Rectal smooth muscle tissue (tissue), 1 donor: ENCODE measurements around the gene DAGLA.
A peak's percentile ranks its signal among the peaks of the same experiment; 100 is the strongest.

Source experiments
- H3K27ac ChIP-seq: one replicate; pipeline ENCODE4 v1.7.0; 2013; ENCODE audit warnings: low read depth, low read length, inconsistent platforms
- H3K27me3 ChIP-seq: one replicate; pipeline ENCODE4 v1.7.0; 2013; ENCODE audit warnings: low read length; ENCODE audit not compliant: control insufficient read depth, insufficient read depth
- H3K36me3 ChIP-seq: one replicate; pipeline ENCODE4 v1.7.0; 2013; ENCODE audit warnings: low read length; ENCODE audit not compliant: control insufficient read depth, insufficient read depth
- H3K4me1 ChIP-seq: one replicate; pipeline ENCODE4 v1.7.0; 2013; ENCODE audit warnings: low read length; ENCODE audit not compliant: control insufficient read depth, insufficient read depth
- H3K4me3 ChIP-seq: one replicate; pipeline ENCODE4 v1.7.0; 2013; ENCODE audit warnings: low read length
- H3K9ac ChIP-seq: one replicate; pipeline ENCODE4 v1.7.0; 2013; ENCODE audit warnings: low read length

Gene DAGLA

DNA sequence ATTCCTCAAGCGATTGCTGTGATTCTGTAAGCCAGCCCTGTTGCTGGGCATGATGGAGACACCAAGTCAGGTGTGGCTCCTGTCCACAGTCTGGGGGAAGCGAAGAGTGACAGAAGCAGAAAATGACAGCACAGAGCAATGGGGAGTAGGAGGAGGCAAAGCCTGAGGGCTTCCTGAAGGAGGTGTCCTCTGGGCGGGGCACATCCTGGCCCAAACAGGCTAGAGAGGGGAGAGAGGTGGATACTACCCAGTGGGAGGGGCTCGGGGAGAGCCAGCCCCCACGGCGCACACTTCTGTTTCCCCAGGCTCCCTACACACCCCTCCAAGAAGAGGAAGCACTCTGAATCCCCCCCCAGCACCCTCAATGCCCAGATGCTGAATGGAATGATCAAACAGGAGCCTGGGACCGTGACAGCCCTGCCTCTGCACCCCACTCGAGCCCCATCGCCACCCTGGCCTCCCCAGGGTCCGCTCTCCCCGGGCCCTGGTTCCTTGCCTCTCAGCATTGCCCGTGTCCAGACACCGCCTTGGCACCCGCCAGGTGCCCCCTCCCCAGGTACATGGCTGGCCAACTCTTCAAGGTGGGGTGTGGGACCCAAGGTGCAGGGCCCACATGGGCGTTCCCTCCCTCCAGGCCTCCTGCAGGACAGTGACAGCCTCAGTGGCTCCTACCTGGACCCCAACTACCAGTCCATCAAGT lies 91.2 kb downstream of the DAGLA start:
- Histone ChIP-seq H3K4me3 (no peak overlapping the region), H3K4me1 (no peaks in the 10 kb centered on the region), H3K9ac (no peak overlapping the region), H3K36me3 (no peaks in the 10 kb centered on the region), H3K27me3 (no peaks in the 10 kb centered on the region), H3K27ac (no peak overlapping the region)

DNA sequence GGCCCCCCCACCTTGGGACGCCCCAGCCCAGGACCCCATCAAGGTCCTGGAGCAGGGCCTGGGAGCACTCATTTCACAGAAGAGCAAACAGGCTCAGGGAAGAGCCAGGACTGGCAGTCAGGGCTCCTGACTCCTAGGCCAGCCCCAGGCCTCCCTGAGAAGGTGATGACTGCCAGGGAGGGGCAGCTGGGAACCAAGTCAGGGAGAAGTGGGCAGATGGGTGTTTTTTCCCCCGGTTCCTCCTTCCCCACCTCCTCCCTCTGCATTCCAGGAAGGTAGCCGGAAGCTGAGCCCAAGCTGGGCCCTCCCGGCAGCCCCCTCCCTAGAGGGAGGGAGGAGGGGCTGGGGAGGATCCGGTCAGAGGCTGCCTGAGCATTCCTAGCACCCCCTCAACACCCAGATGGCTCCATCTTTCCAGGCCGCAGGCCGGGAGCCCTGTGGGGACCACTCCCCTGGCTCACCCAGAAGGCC lies 91.8 kb downstream of the DAGLA start:
- no peaks in the 10 kb centered on the region for H3K4me1 ChIP-seq
- H3K36me3 ChIP-seq = no peaks in the 10 kb centered on the region
- H3K27ac ChIP-seq = no peak overlapping the region
- no peak overlapping the region for H3K4me3 ChIP-seq
- H3K27me3 ChIP-seq = no peaks in the 10 kb centered on the region
- H3K9ac ChIP-seq = no peak overlapping the region

DNA sequence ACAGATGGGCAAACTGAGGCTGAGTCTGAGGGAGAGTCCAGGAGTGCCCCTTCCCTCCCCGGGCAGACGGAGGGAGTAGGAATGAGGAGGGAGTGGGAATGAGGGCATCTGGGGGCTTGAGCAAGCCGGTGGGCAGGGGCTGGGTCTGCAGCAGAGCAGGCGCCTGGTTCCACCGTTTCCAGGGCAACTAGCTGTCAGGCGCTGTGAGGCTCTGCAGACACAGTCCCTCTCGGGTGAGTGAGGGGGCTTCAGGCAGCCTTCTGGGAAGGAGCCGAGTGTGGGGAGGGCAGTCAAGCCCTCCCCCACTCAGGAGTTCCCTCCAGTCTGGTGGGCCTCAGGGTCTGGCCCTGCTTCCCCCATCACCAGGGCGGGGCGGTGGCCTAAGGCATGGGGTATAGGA lies 93.2 kb downstream of the DAGLA start:
- H3K4me1 ChIP-seq = no peaks in the 10 kb centered on the region
- no peak overlapping the region for H3K9ac ChIP-seq
- no peak overlapping the region for H3K4me3 ChIP-seq
- H3K27ac ChIP-seq = no peak overlapping the region
- H3K27me3 ChIP-seq = peaks cover 3% of the 10 kb centered on the region
- H3K36me3 ChIP-seq = no peaks in the 10 kb centered on the region

DNA sequence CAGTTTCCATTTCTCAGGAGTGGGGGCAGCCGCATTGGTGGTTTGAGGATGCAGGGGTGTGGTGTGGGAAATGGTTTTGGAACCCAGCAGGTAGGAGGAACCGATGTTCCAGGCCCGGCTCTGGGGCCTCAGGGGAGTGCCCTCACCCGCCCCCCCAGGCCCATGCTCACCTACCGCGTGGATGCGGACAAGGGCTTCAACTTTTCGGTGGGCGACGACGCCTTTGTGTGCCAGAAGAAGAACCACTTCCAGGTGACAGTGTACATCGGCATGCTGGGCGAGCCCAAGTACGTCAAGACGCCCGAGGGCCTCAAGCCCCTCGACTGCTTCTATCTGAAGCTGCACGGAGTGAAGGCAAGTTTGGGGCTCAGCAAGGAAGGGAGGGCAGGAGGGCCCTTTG lies 93.6 kb downstream of the DAGLA start:
- Histone ChIP-seq H3K27ac (no peak overlapping the region), H3K9ac (no peak overlapping the region)

DNA sequence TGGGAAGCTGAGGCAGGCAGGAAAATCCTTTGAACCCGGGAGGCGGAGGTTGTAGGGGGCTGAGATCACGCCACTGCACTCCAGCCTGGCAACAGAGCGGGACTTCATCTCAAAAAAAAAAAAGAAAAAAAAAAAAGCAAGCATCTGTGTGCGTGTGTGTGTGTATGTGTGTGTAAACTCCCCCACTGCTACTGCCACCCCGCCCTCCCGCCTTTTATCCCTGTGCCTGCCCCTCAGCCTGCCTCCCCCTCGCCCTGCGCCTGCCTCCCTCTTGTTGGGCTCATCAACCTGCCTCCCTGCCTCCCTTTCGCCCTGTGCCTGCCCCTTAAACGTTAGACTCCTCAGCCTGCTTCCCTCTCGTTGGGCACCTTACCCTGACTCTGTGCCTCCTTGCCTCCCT lies 94.2 kb downstream of the DAGLA start:
- Histone ChIP-seq H3K27ac (no peak overlapping the region), H3K9ac (no peak overlapping the region)

More for the DNA sequence above, 93.6 kb downstream of the DAGLA start:
- H3K4me3 ChIP-seq = no peak overlapping the region
- no peaks in the 10 kb centered on the region for H3K4me1 ChIP-seq
- H3K36me3 ChIP-seq = no peaks in the 10 kb centered on the region
- peaks cover 3% of the 10 kb centered on the region for H3K27me3 ChIP-seq

DNA sequence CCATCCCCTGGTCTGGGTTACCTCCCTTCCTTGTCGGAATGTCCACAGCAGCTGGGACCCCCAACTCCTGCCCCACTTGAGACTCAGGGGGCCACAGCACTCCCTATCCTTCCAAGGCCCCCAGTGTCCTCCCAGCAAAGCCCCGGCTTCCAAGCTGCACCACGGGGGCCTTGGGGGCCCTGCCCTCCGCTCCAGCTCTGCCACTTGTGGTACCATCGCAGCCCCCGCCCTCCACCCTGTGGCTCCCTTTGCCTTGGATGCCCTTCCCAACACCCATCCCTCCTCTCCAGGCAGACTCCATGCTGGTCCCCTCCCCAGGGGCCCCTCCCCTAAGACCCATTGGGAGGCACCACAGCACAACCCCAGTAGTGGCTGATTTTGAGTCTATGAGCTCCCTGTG lies 94.9 kb downstream of the DAGLA start:
- Histone ChIP-seq H3K9ac (no peak overlapping the region), H3K4me1 (no peaks in the 10 kb centered on the region), H3K4me3 (no peak overlapping the region), H3K27ac (no peak overlapping the region), H3K36me3 (no peaks in the 10 kb centered on the region), H3K27me3 (peaks cover 3% of the 10 kb centered on the region)

More for the DNA sequence above, 94.2 kb downstream of the DAGLA start:
- H3K27me3 ChIP-seq = peaks cover 3% of the 10 kb centered on the region
- H3K36me3 ChIP-seq = no peaks in the 10 kb centered on the region
- H3K4me3 ChIP-seq = no peak overlapping the region
- H3K4me1 ChIP-seq = no peaks in the 10 kb centered on the region

DNA sequence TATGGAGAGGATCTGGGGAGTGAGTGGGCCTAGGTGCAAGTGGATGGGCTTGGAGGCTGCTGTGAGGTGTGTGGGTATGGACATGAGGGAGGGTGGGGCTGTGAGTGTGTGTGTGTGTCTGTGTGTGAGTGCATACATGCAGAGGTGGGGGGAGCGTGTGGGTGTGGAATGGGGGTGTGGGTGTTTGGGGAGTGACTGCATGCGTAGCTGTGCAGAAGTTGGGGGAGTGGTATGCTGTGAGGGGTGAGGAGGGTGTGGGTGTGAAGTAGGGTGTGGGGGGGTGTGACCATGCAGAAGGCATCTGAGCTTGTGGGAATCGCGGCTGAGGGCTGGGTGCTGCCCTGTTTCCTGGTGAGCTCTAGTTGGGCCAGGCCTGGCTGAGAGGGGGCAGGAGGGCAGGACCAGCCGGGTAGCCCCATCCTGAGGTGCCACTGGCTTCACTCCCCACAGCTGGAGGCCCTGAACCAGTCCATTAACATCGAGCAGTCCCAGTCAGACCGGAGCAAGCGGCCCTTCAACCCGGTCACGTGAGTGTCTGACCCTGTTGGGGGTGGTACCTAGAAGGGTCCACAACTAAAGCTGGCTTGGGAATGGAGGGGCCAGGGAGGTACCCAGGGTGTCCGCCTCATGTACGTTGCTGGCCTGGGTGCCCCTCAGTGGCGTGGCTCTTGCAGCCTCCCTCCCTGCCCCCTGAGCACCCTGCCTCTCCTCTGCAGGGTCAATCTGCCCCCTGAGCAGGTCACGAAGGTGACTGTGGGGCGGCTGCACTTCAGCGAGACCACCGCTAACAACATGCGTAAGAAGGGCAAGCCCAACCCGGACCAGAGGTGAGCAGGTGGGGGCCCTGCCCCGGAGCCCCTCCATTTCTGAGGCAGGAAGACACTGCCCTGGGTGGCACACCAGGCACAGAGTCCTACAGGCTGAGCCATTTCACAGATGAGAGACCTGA lies 95.7 kb downstream of the DAGLA start:
- Histone ChIP-seq H3K9ac (no peak overlapping the region), H3K27ac (no peak overlapping the region), H3K4me1 (no peaks in the 10 kb centered on the region), H3K27me3 (peaks cover 3% of the 10 kb centered on the region), H3K36me3 (no peaks in the 10 kb centered on the region), H3K4me3 (no peak overlapping the region)

DNA sequence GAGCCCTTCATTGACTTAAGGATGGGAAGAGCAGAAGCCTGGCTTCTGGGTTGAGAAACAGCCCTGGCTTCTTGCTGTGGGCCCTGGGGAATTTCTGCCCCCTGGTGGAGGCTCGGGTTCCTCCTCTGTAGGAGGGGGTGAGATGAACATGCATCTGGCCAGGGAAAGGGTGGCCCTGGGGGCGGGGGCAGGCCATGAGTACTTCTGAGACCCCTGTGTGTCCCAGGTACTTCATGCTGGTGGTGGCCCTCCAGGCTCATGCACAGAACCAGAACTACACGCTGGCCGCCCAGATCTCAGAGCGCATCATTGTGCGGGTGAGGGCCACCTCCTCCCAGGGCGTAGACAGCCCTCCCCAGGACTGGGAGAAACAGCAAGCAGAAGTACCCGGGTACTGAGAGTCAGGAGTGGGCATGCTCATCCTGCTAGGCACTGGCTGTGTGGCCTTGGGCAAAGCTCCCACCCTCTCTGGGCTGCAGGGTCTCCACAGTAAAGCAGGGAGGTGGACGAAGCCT lies 96.4 kb downstream of the DAGLA start:
- Histone ChIP-seq H3K27ac (no peak overlapping the region), H3K27me3 (peaks cover 3% of the 10 kb centered on the region), H3K9ac (no peak overlapping the region), H3K4me3 (no peak overlapping the region), H3K4me1 (no peaks in the 10 kb centered on the region), H3K36me3 (no peaks in the 10 kb centered on the region)

DNA sequence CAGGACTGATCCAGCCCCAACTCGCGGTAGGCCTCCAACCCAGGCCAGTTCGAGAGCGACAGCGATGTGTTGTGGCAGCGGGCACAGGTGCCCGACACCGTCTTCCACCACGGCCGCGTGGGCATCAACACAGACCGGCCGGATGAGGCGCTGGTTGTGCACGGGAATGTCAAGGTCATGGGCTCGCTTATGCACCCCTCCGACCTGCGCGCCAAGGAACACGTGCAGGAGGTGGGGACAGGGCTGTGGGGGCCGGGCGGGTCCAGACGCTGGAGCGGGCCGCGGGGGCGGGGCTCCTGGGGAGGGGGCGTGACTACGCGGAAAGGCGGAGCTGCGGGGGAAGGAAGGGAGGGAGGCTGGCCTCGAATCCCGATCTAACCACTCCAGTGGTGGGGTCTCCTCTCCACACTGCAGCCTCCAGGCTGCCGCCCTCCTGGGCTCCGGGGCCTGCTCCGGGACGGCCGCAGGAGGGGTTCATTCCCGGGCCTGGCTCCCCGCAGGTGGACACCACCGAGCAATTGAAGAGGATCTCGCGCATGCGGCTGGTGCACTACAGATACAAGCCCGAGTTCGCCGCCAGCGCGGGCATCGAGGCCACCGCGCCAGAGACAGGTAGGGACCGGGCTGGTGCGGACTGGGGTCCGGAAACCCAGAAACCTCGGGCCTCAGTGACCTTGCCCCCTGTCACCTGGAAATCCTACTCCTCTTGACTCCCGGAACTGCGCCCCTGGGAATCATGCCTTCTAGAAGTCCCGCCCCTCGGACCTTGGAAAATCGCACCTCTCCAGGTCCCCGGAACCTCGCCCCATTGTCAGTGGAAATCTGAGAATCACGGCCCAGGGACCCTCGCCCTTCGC lies 97.3 kb downstream of the DAGLA start:
- Histone ChIP-seq H3K9ac (no peak overlapping the region), H3K4me3 (peak overlapping the region; percentile 9)

DNA sequence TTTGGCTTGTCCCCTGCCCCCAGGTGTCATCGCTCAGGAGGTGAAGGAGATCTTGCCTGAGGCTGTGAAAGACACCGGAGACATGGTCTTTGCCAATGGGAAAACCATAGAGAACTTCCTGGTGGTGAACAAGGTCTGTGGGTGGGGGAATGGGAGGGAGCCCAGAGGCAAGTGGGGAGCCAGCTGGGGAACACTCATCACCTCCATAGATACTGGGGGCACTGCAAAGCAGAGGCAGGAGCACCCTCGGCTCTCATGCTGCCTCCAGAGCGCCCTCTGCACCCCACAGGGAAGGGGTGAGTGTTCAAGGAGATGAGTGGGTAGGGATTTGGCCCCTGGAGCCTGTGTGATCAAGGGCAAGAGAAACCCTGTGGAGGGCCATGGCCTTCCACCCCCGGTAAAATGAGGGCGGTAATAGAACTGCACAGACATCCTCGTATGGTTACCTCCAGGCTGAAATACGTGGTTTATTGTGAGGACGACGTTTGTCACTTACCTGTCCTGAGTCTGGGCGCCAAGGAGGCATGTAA lies 98.2 kb downstream of the DAGLA start:
- H3K4me1 ChIP-seq = no peaks in the 10 kb centered on the region
- H3K27me3 ChIP-seq = peaks cover 3% of the 10 kb centered on the region
- H3K36me3 ChIP-seq = no peaks in the 10 kb centered on the region
- no peak overlapping the region for H3K4me3 ChIP-seq
- H3K9ac ChIP-seq = no peak overlapping the region
- H3K27ac ChIP-seq = no peak overlapping the region

More for the DNA sequence above, 97.3 kb downstream of the DAGLA start:
- H3K4me1 ChIP-seq = no peaks in the 10 kb centered on the region
- H3K36me3 ChIP-seq = no peaks in the 10 kb centered on the region
- H3K27ac ChIP-seq = no peak overlapping the region
- H3K27me3 ChIP-seq = peaks cover 3% of the 10 kb centered on the region

DNA sequence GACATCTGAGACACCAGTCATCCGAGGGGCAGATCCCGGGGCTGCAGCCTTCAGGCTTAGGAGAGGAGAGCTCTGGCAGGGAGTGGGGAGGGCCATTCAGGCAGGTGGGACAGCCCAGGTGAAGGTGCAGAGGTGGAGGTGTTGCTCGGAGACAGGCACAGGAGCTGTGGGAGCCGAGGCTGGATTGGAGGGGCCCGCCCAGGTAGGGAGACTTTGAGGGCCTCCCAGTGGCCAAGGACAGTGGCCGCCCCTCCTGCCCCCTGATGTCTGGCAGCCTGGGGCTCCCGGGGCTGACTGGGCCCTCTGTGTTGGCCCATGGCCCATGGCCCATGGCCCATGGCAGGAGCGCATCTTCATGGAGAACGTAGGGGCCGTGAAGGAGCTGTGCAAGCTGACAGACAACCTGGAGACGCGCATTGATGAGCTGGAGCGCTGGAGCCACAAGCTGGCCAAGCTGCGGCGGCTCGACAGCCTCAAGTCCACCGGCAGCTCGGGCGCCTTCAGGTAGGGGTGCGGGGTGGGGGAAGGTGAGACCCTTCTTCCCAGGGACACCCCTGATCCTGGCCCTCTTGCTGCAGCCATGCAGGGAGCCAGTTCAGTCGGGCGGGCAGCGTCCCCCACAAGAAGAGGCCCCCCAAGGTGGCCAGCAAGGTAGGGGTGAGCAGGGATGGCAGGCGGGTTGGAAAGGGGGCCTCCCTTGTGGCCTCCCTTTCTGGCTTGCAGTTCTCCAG lies 98.9 kb downstream of the DAGLA start:
- H3K27ac ChIP-seq = no peak overlapping the region
- H3K9ac ChIP-seq = no peak overlapping the region
- H3K4me1 ChIP-seq = no peaks in the 10 kb centered on the region
- peaks cover 3% of the 10 kb centered on the region for H3K27me3 ChIP-seq
- H3K36me3 ChIP-seq = no peaks in the 10 kb centered on the region
- H3K4me3 ChIP-seq = no peak overlapping the region
